B cell (primary cell): Measurements from ENCODE around the gene SLC25A10.

Experiments
- CTCF ChIP-seq: fragments of 200-600 bp; IDR thresholded peaks from one replicate; pipeline ENCODE4 v1.8.0; 2022; ENCODE audit warnings: antibody characterized with exemption, mild to moderate bottlenecking
- EZH2 ChIP-seq: IDR thresholded peaks from 2 replicates; pipeline ENCODE4 v1.6.1; 2012; ENCODE audit warnings: borderline replicate concordance, low read depth, mild to moderate bottlenecking, moderate library complexity, low read length; ENCODE audit not compliant: insufficient read depth, poor library complexity, severe bottlenecking

GRCh38 chr17:81696218-81696941 lies 15.7 kb upstream of the SLC25A10 start:
- no peak for TF ChIP-seq CTCF
- no peak for TF ChIP-seq EZH2
